ENCODE data around the gene S100A12.
A peak's percentile ranks its signal among the peaks of the same experiment; 100 is the strongest.

Gene S100A12

DNA sequence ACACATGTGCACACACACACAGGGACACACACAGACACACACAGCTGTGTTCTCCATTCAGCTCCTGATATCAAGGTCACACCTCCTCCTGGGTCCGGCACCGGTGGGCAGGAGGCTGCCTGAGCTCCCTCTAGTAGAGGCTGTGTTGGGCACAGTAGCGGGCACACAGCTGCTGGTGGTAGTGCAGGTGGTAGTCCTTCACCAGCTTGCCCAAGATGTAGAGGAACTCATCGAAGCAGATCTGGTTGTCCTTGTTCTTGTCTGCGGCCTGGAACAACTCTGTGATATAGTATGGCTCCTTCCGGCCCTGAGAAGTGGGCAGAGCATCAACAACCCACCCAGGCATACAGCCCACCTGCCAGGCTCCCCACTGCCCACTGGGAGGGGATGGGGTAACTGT, 21.0 kb upstream of the S100A12 start:
- no peak for DNase-seq

DNA sequence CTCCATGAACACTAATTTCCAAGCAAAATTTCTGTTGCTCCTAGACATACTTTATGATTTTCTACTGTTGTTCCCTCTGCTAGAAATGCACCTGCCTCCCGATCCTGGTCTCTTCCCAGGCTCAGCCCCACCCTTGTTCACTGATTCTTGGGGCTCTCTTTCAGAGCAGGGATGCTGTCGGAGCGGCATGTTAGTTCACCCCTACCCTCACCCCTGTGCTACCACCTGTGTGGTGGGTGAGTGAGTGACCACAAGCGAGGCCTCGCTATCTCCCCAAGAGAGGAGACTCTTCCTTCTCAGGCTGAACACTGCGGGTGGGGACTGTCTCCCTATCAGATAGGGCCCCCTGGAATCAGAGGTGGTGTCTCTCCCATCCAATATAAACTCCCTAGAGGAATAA, 20.4 kb upstream of the S100A12 start:
- DNase-seq, result no peak

DNA sequence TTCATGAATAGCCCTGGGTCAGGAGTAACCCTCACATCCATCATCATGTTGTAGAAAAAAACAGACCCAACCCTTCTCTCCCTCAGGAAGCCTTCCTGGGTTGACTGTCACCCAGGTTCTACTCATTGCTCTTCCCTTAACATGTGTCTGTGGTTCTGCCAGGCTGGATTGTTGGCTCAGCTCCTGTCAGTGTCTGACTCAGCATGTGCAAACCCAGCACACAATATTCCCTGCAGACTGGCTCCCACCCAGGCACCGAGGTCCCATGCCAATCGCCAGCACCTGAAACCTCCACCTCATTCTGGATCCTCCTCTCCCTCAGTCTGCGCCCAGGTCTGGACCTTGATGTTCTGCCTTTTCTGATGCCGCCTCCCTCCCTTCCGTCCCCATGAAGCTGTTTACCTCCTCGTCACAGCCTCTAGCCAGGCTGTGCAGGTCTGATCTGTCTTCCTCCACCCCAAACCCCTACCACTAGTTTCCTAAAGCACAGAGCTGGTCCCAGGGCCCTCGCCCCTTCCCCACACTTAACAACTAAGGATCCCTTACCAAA, 19.8 kb upstream of the S100A12 start:
- no peak for DNase-seq

DNA sequence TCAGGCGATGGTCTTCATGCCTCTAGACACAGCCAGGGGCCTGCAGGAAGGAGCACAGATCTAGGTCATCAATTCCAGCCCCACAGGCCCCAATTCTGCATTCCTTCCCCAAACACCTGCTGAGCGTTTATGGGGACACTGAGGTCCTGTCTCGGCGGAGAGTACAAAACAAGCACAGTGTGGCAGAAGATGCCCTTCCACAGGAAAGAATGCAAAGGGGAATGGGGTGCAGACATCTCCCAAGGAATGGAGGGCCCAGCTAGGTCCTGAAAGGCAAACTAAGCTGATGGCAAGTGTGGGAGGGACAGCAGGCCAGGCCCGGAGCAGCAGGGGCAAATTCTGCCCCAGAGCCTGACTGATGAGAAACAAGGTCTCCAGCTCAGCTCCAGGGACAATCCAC, 19.0 kb upstream of the S100A12 start:
- no peak for DNase-seq

DNA sequence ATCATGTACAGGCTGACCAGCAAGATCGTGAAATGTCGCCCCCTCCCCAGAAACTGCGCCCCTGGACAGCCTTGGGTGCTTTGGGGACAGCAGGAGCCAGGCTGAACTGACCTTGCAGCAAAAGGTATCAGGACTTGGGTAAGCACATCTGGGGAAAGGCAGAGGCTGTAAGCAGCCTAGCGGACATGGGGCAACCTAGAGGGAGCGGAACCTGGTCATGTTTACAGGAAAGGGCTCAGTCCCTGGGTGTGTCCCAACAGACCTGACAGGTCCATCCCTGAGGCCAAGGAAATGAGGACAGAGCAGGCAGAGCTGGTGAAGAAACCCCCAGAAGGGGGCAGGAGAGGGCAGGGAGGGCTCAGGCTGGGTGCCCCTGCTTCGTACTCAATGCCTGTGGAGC, 18.5 kb upstream of the S100A12 start:
- DNase-seq, result no peak

DNA sequence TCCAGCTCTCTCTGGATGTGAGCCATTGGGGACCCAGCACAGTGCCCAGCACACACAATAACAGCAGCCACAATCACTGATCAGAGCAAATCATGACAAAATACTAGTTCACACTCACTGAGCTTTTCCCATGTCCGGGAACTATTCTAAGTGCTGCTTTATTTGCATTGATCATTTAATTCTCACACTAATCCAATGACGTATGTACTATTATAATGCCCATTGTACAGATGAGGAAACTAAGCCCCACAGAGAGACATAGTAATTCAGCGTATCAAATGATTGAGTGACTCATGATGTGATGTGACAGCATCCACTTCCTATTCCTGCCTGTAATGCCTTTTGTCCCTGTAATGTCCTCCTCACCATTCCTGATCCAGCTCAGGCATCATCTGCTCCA, 17.4 kb upstream of the S100A12 start:
- no peak for DNase-seq

DNA sequence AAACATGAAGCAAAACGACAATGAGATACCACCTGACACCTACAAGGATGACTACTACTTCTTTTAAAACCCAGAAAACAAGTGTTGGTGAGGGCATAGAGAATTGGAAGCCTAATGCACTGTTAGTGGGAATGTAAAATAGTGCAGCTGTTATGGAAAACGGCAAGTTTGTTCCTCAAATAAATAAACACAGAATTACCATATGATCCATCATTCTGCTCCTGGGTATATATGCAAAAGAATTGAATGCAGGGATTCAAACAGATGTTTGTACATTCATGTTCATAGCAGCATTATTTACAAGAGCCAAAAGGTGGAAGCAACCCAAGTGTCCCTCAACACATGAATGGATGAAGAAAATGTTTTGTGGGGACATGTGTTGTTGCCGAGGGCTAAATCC, 16.8 kb upstream of the S100A12 start:
- DNase-seq, result no peak

DNA sequence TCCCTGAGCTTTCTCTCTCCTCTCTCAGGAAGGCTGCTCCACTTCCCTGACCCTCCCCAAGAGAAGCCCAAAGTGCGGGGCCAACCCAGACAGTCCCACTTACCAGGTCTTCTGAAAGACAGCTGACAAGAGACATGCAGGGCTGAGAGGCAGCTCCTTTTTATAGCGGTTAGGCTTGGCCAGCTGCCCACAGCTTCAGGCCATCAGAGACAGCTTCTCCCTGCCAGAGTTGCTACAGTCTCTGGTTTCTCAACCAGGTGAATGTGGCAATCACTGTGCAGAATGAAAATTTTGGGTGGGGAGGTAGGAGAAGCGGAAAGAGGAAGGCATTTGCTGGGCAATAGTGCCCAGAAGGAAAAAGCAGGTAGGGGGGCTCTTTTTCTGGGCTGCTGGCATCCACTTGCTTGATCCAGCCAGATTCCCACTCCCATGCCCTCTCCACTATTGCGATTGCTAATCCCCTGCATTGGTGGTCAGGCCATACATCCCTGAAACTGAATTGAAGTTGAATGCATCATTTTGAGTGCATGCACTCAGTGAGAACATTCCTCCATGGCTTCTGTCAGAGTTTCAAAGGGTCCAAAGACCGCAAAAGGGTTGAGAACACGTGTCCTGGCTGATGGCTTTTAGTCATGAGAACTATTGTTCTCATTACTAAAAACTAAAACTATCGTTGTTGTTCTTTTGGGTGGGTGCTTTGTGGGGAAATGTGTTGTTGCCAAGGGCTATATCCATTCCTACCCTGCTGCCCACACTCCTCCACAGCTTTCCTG, 15.7 kb upstream of the S100A12 start, which contains the start of gene S100A8:
Gene S100A8, minus strand, starts transcription at position 136 of the 773 bp plus-strand sequence. CDS start 538 bp downstream, outside the sequence.
- no peak for DNase-seq

DNA sequence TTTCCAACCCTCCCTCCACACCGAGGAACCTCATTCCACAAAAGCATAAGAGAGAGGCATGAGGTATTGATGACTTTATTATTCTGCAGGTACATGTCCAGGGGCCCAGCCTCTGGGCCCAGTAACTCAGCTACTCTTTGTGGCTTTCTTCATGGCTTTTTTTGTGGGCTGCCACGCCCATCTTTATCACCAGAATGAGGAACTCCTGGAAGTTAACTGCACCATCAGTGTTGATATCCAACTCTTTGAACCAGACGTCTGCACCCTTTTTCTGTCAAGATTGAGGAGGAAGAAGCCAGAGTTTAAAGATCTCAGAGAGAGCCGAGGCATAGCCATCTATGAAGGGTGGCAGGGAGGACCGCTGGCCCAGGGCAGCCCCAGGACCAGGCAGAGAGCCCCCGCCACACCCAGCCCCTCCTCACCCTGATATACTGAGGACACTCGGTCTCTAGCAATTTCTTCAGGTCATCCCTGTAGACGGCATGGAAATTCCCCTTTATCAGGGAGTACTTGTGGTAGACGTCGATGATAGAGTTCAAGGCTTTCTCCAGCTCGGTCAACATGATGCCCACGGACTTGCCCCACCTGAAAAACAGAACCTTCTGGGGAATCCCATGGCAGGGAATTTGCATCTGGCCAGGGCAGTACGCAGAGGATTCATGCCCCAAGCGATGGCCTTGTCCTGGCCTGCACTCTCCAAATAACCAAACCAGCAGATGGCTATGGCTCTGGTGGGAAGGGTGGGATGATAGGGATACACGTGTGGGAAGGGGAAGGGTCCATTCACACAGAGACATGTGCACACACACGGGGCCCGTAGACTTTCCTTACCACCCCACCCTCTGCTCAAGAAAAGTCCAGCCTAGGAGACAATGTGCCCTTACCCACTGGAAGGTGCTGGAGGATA, 14.8 kb upstream of the S100A12 start:
- no peak for DNase-seq

DNA sequence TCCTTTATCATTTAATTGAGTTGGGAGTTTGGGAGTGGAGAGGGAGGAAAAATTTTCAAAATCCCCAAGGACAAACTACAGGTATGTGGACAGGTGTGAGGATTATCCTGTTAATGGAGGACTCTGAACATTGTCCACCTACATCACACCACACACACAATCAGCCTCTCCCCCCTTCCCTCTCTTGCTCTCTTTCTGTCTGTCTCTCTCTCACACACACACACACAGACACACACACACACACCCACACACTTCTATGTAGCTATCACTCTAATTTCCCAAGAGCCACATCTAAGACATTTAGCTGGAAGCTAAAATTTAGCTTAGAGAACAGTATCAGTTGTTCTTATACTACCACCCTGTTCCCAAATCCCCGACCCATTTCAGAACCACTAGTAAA, 14.0 kb upstream of the S100A12 start:
- no peak for DNase-seq

DNA sequence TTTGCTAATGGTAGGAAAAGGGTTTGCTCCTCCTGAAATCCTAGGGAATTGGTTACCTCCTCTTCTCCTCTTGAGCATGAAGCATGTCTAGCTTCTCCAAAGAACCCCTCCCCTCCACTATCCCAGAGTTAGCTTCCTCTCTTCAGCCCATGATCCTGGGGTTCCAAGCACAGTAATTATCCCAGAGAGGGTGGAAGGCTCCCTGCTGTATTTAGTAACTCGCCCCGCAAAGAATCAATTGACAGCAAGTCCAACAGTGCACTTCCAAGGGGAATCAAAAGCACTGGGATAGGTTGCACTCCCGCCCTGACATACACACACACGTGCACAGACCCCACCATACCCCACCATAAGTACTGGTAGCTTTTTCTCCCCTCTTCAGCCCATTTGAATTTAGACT, 12.4 kb upstream of the S100A12 start:
- DNase-seq, result no peak

DNA sequence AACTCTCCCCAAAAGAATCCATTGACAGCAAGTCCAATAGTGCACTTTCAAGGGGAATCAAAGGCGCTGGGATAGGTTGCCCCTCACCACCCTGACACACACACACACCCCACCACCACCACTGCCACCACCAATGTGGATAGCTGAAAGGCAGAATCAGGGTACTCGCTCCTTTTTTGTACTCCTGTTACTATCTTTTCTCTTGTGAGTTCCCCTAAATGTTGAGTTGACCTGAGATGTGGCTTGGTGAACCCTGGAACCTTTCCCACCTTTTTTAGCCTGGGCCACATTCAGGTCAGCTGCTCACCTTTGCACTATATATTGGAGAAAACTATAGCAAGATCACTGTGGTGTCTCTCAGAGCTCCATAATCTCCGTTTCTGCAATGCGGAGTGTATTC, 11.6 kb upstream of the S100A12 start:
- no peak for DNase-seq

DNA sequence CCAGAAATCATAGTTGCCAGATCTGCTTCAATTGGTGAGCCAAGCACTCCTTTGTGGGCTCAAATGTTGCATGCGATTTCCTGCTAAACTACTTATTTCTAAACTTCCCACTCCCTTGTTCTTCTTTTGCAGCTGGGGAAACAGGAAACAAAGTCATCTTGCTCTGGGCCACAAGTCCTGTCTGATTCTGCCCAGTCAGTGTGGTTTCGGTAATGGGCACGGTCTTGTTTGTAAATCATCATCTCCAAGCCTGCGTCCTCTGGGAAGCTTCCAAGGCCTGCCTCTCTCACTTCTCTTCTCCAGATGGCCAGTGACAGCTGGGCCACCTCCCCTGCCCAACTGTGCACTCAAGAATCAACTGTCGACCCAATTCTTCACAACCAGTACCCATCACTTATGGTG, 11.1 kb upstream of the S100A12 start:
- peak; percentile 19 for DNase-seq

DNA sequence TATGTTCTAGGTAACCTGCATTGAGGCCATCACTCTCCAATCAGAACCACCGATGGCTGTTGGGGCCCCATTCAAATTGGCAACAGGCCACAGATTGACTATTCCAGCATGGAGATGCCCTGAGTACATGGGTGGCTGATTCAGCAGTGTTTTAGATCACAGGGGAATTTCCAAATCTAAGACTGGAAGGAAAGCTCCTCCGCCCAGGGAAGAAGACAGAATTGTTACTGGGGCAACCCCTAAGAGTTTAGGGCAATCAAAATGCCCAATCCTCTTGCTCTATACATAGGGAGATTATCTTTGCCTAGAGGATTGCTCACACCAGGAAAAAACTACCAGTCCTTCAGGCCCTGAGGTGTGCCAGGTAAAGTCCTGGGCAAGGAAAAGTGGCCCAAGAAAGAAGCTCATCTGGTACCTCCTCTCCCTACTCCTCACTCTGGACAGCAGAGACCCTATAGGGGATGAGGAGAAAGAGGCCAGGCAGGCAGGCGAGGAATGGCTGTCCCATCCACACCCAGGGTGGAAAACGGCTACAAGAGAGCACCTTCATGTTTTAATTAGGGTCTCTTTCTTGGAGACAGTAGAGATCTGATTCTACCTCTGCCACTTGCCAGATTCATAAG, 9.6 kb upstream of the S100A12 start:
- no peak for DNase-seq

DNA sequence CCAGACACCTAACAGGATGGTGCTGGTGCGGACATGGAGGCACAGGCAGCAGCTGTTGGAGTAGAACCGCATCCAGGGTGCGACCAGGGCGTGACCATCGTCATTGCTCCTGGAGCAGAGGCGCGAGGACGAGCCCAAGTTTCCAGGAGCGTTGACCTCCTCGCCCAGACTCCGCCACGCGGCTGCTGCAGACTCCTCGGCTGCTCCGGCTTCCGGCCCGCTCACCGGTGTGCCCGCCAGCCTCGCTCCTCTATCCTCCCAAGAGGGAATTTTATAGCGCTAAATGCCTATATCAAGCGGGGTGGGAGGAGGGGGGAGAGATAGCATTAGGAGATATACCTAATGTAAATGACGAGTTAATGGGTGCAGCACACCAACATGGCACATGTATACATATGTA, 5.3 kb upstream of the S100A12 start:
- no peak for DNase-seq

DNA sequence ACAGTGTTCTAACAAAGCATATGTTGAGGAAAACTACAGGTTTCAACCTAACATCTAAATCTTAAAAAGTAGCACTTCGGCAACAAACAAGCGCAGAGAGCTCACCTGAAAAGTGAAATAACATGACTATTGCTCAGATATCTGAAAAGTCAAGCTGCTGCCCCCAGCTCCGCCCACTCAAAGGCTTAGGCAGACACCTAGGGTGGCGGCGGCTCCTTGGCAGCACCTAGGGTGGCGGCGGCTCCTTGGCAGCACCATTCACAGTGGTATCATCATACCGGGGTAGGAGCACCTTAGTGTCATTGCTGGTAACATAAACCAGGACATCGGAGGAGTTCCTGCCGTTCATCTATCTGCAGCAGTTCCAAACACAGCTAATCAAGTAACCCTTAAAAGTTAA, 4.2 kb upstream of the S100A12 start:
- DNase-seq, result no peak

DNA sequence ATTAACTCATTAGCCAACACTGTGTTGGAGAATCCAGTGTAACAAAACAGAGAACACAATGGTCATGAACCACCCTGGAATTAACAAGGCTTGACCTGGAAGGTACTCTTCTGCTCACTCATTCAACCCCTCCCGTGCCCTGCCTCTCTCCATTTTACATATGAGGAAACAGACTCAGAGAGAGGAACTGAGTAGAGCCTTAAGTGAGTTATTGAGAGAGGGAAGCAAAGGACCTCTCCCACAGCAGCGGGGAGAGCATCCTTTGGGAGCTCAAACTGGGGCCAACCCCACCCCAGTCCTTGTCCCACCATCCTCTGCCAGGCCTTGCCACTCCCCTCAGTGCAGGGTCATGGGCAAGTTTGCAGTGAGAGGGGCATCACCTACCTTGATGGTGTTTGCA, 1.4 kb downstream of the S100A12 start:
- DNase-seq, result no peak

DNA sequence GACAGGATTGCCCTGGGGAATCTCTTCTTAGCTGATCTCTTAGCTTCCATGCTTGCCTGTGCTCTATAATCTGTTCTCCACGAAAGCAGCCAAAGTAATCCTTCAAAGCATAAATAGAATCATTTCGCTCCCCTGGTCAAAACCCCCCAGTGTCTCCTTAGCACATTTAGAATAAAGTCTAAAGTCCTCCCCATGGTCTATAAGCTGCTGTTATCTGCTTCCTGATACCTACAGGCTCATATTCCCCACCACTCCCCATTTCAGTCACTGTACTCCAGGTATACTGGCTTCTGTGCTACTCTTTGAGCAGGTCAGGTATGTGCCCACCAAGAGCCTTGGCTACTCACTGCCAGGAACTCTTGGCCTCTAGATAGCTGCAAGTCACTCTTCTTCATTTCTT, 2.9 kb downstream of the S100A12 start:
- DNase-seq, result no peak

DNA sequence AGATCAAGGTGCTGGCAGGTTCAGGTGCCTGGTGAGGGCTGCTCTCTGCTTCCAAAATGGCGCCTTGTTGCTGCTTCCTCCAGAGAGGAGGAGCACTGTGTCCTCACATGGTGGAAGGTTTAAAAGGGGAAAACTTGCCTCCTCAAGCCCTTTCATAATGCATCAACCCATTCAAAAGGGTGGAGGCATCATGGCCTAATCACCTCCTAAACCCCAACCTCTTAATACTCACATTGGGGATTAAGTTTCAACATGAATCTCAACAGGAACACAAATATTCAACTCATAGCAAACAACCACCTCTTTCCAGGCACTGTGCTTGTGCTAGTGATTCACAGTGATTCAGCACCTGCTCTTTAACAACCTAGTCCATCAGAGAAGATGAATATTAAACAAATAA, 4.2 kb downstream of the S100A12 start:
- no peak for DNase-seq

DNA sequence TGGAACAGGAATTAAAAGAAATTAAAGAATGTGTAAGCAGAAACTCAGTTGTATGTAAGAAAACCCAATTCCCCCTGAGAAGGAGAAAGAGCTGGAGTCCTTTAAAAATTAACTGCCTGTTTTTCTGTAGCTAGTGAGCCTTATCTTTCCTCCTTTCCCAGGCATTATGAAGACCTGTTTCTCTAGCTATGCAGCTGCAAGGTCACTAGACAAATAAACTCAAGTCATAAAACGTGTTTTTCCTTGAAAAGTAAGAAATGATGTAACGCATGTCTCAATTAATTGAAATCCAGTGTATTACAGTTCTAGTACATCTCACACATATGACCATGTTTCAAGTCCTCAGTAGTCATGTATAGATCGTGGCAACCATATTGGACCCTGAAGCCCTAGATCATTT, 5.3 kb downstream of the S100A12 start:
- DNase-seq, result no peak

DNA sequence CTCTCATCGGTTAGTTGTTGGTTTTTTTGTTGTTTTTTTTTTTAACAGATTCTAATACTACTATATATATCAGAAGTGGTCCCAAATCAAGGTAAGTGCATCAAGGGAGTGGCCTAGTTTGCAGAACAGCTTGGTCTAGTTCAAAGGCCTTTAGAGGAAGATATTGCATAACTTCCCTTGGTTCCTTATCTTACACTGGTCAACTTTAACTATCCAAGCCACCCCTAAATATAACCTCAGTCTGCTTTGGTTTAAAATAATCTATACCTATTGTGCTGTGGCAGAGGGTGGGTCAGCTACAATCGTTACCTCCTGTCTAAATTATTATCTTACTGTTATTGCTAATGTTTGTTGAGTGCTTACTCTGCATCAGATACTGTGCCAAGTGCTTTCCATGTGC, 6.9 kb downstream of the S100A12 start:
- no peak for DNase-seq

DNA sequence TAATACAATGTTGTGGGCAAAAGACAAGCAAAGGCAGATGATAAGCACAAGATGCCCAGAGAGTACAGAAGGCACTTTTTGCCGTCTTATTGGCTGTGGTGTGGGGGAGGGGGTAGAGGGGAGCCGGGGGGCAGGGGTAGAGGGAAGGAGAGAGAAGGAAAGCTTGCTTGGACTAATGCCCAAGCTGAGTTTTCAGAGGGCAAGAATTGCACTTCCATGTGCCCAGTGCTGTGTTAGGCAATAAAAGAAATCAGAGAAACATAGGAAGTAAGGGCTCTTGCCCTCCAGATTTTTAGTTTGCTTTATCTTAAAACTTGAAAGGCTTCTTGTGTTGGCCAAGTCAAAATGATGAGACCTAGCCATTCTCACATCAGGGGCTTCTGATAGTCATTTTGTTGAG, 8.3 kb downstream of the S100A12 start:
- no peak for DNase-seq

DNA sequence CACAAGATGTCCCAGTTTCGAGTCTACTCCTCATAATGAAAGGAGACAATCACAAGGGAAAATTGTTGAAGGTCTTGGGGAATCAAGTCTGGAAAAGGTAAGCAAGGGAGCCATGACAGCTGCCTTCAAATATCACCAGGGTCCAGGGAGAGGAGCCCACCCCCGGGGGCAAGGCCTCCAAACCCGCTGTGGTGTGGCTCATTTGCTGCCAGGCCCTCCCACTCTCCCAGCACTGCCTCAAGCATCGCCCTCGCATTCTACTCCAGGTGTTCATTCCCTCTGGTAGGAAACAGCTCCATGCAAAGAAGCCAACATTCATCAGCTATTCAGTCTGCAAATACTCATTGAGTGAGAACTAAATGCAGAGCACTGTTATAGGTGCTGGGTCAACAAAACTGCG, 9.2 kb downstream of the S100A12 start:
- no peak for DNase-seq

DNA sequence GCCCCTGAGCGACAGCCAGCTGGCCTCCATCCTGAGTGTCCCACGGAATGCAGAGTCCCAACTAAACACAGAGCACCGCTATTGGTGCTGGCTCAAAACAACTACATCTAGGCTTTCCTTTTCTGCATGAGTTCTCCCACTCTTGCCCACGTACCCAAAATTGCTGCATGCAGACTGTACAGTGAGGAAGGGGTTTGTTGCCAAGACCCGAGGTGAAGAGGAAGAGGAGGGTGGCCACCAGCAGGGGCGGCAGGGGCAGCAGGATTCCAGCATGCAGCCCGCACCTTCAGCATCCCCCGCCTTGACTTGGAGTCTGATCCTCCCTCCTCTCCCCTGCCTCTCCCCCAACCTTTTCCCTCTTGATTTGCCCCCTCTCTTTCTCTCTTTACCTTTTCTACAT, 9.7 kb downstream of the S100A12 start:
- no peak for DNase-seq

All from DMS 273 treated with DMSO at 0.1 percent for 48 hours (cell line).